ENCODE data around the gene CCDC110.

DNA sequence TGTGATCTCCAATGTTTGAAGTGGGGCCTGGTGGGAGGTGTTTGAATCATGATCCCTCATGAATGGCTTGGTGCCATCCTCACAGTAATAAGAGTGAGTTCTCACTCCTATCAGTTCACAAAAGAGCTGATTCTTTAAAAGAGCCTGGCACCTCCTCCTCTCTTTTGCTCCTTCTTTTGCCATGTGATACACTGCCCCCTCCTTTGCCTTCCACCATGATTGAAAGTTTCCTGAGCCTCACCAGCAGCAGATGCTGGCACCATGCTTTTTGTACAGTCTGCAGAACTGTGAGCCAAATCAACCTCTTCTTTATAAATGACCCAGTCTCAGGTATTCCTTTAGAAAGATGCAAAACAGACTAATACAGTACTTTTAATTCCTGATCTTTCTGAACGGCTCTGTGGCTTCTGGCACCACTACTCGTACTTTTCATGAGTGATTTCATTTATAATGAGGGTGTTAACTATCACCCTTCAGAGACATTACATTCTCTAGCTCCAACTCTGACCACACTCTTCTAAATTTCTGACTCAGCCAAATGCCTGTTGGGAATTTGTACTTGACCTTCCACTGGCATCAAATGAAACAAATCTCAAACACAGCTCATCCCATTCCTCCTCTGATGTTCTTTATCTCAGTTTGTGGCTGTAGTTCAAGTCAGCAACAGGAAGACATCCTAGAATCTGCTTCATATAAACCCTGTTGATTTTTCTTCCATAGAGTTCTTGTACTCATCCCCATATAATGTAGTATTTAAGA is 50.0 kb downstream of the CCDC110 start:
- TF ChIP-seq USF2 (IDR thresholded peaks at IDR 0.05; ENCODE audit: borderline replicate concordance, low read depth, low read length) (no peak), CTCF (IDR thresholded peaks at IDR 0.05) (no peak), MXI1 (IDR thresholded peaks at IDR 0.05; ENCODE audit: low read depth, low read length) (no peak), GATA2 (CRISPR knock-in tag; IDR thresholded peaks at IDR 0.05) (no peak), RCOR1 (IDR thresholded peaks at IDR 0.05; ENCODE audit: low read length) (no peak)
- TF ChIP-seq, protein P1, sequence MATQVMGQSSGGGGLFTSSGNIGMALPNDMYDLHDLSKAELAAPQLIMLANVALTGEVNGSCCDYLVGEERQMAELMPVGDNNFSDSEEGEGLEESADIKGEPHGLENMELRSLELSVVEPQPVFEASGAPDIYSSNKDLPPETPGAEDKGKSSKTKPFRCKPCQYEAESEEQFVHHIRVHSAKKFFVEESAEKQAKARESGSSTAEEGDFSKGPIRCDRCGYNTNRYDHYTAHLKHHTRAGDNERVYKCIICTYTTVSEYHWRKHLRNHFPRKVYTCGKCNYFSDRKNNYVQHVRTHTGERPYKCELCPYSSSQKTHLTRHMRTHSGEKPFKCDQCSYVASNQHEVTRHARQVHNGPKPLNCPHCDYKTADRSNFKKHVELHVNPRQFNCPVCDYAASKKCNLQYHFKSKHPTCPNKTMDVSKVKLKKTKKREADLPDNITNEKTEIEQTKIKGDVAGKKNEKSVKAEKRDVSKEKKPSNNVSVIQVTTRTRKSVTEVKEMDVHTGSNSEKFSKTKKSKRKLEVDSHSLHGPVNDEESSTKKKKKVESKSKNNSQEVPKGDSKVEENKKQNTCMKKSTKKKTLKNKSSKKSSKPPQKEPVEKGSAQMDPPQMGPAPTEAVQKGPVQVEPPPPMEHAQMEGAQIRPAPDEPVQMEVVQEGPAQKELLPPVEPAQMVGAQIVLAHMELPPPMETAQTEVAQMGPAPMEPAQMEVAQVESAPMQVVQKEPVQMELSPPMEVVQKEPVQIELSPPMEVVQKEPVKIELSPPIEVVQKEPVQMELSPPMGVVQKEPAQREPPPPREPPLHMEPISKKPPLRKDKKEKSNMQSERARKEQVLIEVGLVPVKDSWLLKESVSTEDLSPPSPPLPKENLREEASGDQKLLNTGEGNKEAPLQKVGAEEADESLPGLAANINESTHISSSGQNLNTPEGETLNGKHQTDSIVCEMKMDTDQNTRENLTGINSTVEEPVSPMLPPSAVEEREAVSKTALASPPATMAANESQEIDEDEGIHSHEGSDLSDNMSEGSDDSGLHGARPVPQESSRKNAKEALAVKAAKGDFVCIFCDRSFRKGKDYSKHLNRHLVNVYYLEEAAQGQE (IDR thresholded peaks at IDR 0.05; ENCODE audit: low read depth, low read length) = no peak
